Keratinocyte (primary cell): ENCODE results near the gene ARMC8. TPM values are rescaled to one million over a fixed set of nuclear protein-coding genes. Genes with fewer than 3 reads are reported as not detected.
A peak's percentile ranks its signal among the peaks of the same experiment; 100 is the strongest.

Experiments
- DNase-seq: peaks from one replicate; pipeline ENCODE4 v3.0.0-alpha.2; 2011; ENCODE audit warnings: low read depth, missing footprints, low spot score
- FAIRE-seq: peaks from 2 replicates; lab custom pipeline; 2011; peaks lifted over from hg19 to GRCh38; lab: Jason Lieb, UNC
- H2AFZ ChIP-seq: 2 replicates; pipeline ENCODE4 v1.6.0; 2012; ENCODE audit warnings: low read length, control low read depth, inconsistent platforms; ENCODE audit not compliant: control insufficient read depth
- H3K27ac ChIP-seq: 2 replicates; pipeline ENCODE4 v1.5.1; 2011; ENCODE audit warnings: low read length; ENCODE audit not compliant: control insufficient read depth, insufficient read depth
- H3K27me3 ChIP-seq: 3 replicates; pipeline ENCODE4 v1.6.0; 2011; ENCODE audit warnings: low read length; ENCODE audit not compliant: control insufficient read depth, insufficient read depth; ENCODE audit errors: extremely low read depth
- H3K36me3 ChIP-seq, 2 experiments: 2 replicates in 1 of 2; 3 replicates in 1 of 2; pipeline ENCODE4 v1.5.1; 2011; ENCODE audit warnings: low read length in 2 of 2, mild to moderate bottlenecking in 1 of 2; ENCODE audit not compliant: control insufficient read depth in 2 of 2, insufficient read depth in 2 of 2; ENCODE audit errors: extremely low read depth in 1 of 2
- H3K4me1 ChIP-seq: 3 replicates; pipeline ENCODE4 v1.5.1; 2011; ENCODE audit warnings: low read length; ENCODE audit not compliant: control insufficient read depth, insufficient read depth; ENCODE audit errors: extremely low read depth
- H3K4me2 ChIP-seq: 3 replicates; pipeline ENCODE4 v1.6.0; 2011; ENCODE audit warnings: low read depth, low read length; ENCODE audit not compliant: control insufficient read depth, insufficient read depth; ENCODE audit errors: extremely low read depth
- H3K4me3 ChIP-seq, 3 experiments: fragments of 200-600 bp in 1 of 3; sonication (generic) in 1 of 3; 2 replicates in 2 of 3; 3 replicates in 1 of 3; pipeline ENCODE4 v1.5.1; 2011 to 2016; ENCODE audit warnings: low read length in 3 of 3, mild to moderate bottlenecking in 3 of 3, control low read depth in 2 of 3, inconsistent platforms in 1 of 3, low read depth in 1 of 3, mixed read lengths in 1 of 3, mixed run types in 1 of 3, moderate library complexity in 1 of 3; ENCODE audit not compliant: control insufficient read depth in 2 of 3, insufficient read depth in 2 of 3; ENCODE audit errors: extremely low read depth in 1 of 3
- H3K79me2 ChIP-seq: 2 replicates; pipeline ENCODE4 v1.6.0; 2012; ENCODE audit warnings: low read length; ENCODE audit not compliant: control insufficient read depth, insufficient read depth
- H3K9ac ChIP-seq: 3 replicates; pipeline ENCODE4 v1.6.0; 2011; ENCODE audit warnings: low read length; ENCODE audit not compliant: control insufficient read depth, insufficient read depth; ENCODE audit errors: extremely low read depth
- H3K9me1 ChIP-seq: 3 replicates; pipeline ENCODE4 v1.6.0; 2011; ENCODE audit warnings: low read length; ENCODE audit not compliant: control insufficient read depth, insufficient read depth; ENCODE audit errors: extremely low read depth
- H3K9me3 ChIP-seq: 2 replicates; pipeline ENCODE4 v1.5.1; 2012; ENCODE audit warnings: low read depth, low read length; ENCODE audit not compliant: control insufficient read depth
- H4K20me1 ChIP-seq: 3 replicates; pipeline ENCODE4 v1.6.0; 2011; ENCODE audit warnings: low read length; ENCODE audit not compliant: control insufficient read depth, insufficient read depth; ENCODE audit errors: extremely low read depth
- CTCF ChIP-seq, 3 experiments: IDR thresholded peaks in 1 of 3; conservative IDR thresholded peaks in 1 of 3; optimal IDR thresholded peaks in 1 of 3; 2 replicates in 2 of 3; 3 replicates in 1 of 3; pipeline versions ENCODE3 to v1.5.1; 2011; ENCODE audit warnings: low read length in 3 of 3, mild to moderate bottlenecking in 3 of 3, moderate library complexity in 2 of 3, control low read depth in 1 of 3, inconsistent platforms in 1 of 3; ENCODE audit not compliant: insufficient read depth in 2 of 3; ENCODE audit errors: extremely low read depth in 1 of 3
- EZH2 ChIP-seq: IDR thresholded peaks from one replicate; pipeline ENCODE4 v1.6.1; 2012; ENCODE audit warnings: inconsistent platforms, mild to moderate bottlenecking, low read length, moderate library complexity
- dilution Hi-C: fragments of 300-500 bp; cut with MboI; formaldehyde crosslinking; loops from one replicate; pipeline ENCODE4 v1.7.0; 2020; ENCODE audit warnings: low sequenced_read_pairs; ENCODE audit not compliant: extremely low pct_ligation_motif_present
- polyA plus RNA-seq, 5 experiments: library from polyadenylated mRNA; depleted of rRNA in 3 of 5; stranded (reverse) in 3 of 5; stranded (forward) in 1 of 5; unstranded in 1 of 5; fragments of >200 nt; gene quantifications; 1 replicate in 1 of 5; 2 replicates in 3 of 5; 3 replicates in 1 of 5; pipeline versions ENCODE4 v1.2.1 to v1.2.3, GENCODE V29; 2011 to 2012; ENCODE audit warnings: missing spikeins in 2 of 5, low read depth in 1 of 5, low replicate concordance in 1 of 5

ARMC8 gene
- polyA plus RNA-seq, 1 donor (not counting 4 experiments of a cell fraction or from before 2014, with no cell fraction given), result 50.8 TPM

DNA sequence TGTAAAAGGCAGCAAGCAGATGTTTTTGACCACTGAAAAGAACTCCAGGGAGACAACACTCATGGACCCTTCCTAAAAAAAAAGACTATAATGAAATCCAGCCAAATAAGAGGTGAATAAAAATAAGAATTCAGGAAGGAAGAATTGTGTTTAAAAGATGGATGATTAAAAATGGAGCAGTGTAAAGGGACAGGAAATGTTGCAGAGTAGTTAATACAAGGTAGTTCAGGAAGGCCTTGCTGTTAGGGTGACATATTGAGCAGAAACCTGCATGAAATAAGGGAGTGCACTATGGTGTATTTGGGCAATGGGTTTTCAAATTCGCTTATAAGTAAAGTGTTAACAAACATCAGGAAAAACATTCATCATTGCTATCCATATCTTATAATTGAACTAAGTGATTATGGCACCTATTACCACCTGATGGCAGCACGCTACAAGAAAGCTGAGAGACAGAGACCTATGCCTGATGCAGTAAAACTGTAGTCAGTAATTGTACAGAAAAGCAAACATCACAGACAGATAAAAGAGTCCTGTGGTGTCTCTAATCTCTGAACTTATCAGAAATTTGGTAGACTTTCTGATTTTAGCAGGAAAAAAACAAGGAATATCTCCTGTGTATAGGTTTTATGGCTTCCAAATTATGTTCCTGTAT is 6.6 kb upstream of the ARMC8 start:
- H3K4me1 ChIP-seq, result peaks cover 8% of the 10 kb centered on the region
- TF ChIP-seq EZH2, result no peak
- peak; percentile 45 to 57 (median 56) for TF ChIP-seq CTCF (optimal IDR thresholded peaks at IDR 0.05 in 1 of 3, IDR thresholded peaks at IDR 0.05 in 1 of 3, conservative IDR thresholded peaks at IDR 0.05 in 1 of 3; ENCODE audit: extremely low read depth in 1 of 3, insufficient read depth in 2 of 3, low read length in 3 of 3)
- no peaks in the 10 kb centered on the region for H4K20me1 ChIP-seq
- no peak overlapping the region for H2AFZ ChIP-seq
- H3K9ac ChIP-seq, result no peak overlapping the region
- no peak overlapping the region for H3K4me2 ChIP-seq
- no peak overlapping the region for H3K27ac ChIP-seq
- dilution Hi-C loops, result no loop called here
- H3K9me1 ChIP-seq, result no peaks in the 10 kb centered on the region
- no peak for DNase-seq
- H3K79me2 ChIP-seq, result no peaks in the 10 kb centered on the region
- H3K27me3 ChIP-seq, result no peaks in the 10 kb centered on the region
- no peaks in the 10 kb centered on the region for H3K36me3 ChIP-seq
- no peak overlapping the region for H3K4me3 ChIP-seq
- peak; percentile 94 for FAIRE-seq
- H3K9me3 ChIP-seq, result no peaks in the 10 kb centered on the region

GRCh38 chr3:138184994-138185393 is 2.1 kb upstream of the ARMC8 start:
- H3K36me3 ChIP-seq, result no peaks in the 10 kb centered on the region
- no peaks in the 10 kb centered on the region for H3K9me1 ChIP-seq
- no peak overlapping the region for H3K27ac ChIP-seq
- H2AFZ ChIP-seq, result no peak overlapping the region
- peaks cover 28% of the 10 kb centered on the region for H3K79me2 ChIP-seq
- no peaks in the 10 kb centered on the region for H4K20me1 ChIP-seq
- H3K4me1 ChIP-seq, result peaks cover 28% of the 10 kb centered on the region
- DNase-seq (no peak), FAIRE-seq (peak; percentile 13)
- no peak overlapping the region for H3K9ac ChIP-seq
- dilution Hi-C loops, result no loop called here
- TF ChIP-seq EZH2 (no peak), CTCF (optimal IDR thresholded peaks at IDR 0.05 in 1 of 3, IDR thresholded peaks at IDR 0.05 in 1 of 3, conservative IDR thresholded peaks at IDR 0.05 in 1 of 3; ENCODE audit: extremely low read depth in 1 of 3, insufficient read depth in 2 of 3, low read length in 3 of 3) (no peak)
- H3K4me3 ChIP-seq, result no peak overlapping the region
- no peak overlapping the region for H3K4me2 ChIP-seq
- no peaks in the 10 kb centered on the region for H3K9me3 ChIP-seq
- no peaks in the 10 kb centered on the region for H3K27me3 ChIP-seq
